Measurements from ENCODE around the gene CCDC92.

GRCh38 chr12:123899368-123899767 is 73.3 kb downstream of the CCDC92 start:
- no peak for TF ChIP-seq EZH2 (IDR thresholded peaks at IDR 0.05; ENCODE audit: borderline replicate concordance, insufficient read depth, low read length, poor library complexity, severe bottlenecking)
- TF ChIP-seq CTCF (IDR thresholded peaks at IDR 0.05; ENCODE audit: poor library complexity, severe bottlenecking), result no peak
- no peak for TF ChIP-seq EP300 (conservative IDR thresholded peaks at IDR 0.05; ENCODE audit: poor library complexity, severe bottlenecking)
- no peak for TF ChIP-seq POLR2AphosphoS5 (IDR thresholded peaks at IDR 0.05)
